Neural progenitor cell (in vitro differentiated cells): ENCODE measurements around the gene PLAAT2. TPM values are rescaled to one million over a fixed set of nuclear protein-coding genes. Genes with fewer than 3 reads are reported as not detected.

Source experiments
- DNase-seq: peaks from one replicate; pipeline ENCODE4 v3.0.0-alpha.2; 2016; ENCODE audit warnings: low spot score
- H2AFZ ChIP-seq: fragments of 200-600 bp; sonication (generic); replicated peaks from 2 replicates; pipeline ENCODE4 v1.6.1; 2016; ENCODE audit warnings: antibody characterized with exemption
- H3F3A ChIP-seq: fragments of 200-600 bp; sonication (generic); 2 replicates; pipeline ENCODE4 v1.6.1; 2016; ENCODE audit warnings: antibody characterized with exemption, low read depth
- H3K27ac ChIP-seq: fragments of 200-600 bp; sonication (generic); 2 replicates; pipeline ENCODE4 v1.5.1; 2016; ENCODE audit warnings: mild to moderate bottlenecking
- H3K27me3 ChIP-seq: fragments of 200-600 bp; sonication (generic); 2 replicates; pipeline ENCODE4 v1.6.1; 2016; ENCODE audit warnings: mild to moderate bottlenecking, moderate library complexity
- H3K36me3 ChIP-seq: fragments of 200-600 bp; sonication (generic); 2 replicates; pipeline ENCODE4 v1.5.1; 2016
- H3K4me1 ChIP-seq: fragments of 200-600 bp; sonication (generic); 2 replicates; pipeline ENCODE4 v1.6.1; 2016; ENCODE audit warnings: mixed run types
- H3K4me2 ChIP-seq: fragments of 200-600 bp; sonication (generic); 2 replicates; pipeline ENCODE4 v1.6.1; 2016
- H3K4me3 ChIP-seq: fragments of 200-600 bp; sonication (generic); 2 replicates; pipeline ENCODE4 v1.5.1; 2016
- H3K79me2 ChIP-seq: fragments of 200-600 bp; sonication (generic); 2 replicates; pipeline ENCODE4 v1.6.1; 2016; ENCODE audit warnings: low read depth
- H3K9ac ChIP-seq: fragments of 200-600 bp; sonication (generic); 2 replicates; pipeline ENCODE4 v1.6.1; 2016
- H3K9me3 ChIP-seq: fragments of 200-600 bp; sonication (generic); 2 replicates; pipeline ENCODE4 v1.5.1; 2016; ENCODE audit warnings: low read depth
- H4K20me1 ChIP-seq: fragments of 200-600 bp; sonication (generic); 2 replicates; pipeline ENCODE4 v1.6.1; 2016; ENCODE audit warnings: low read depth
- H3K27ac Mint-ChIP-seq: 3 replicates; pipeline ENCODE4 v1.8.0; 2021; ENCODE audit warnings: mixed read lengths
- H3K27me3 Mint-ChIP-seq: 2 replicates; pipeline ENCODE4 v1.8.0; 2022; ENCODE audit warnings: low read depth, mild to moderate bottlenecking, inconsistent platforms, moderate library complexity, mixed read lengths; ENCODE audit not compliant: insufficient read depth
- H3K36me3 Mint-ChIP-seq: 3 replicates; pipeline ENCODE4 v1.8.0; 2021; ENCODE audit warnings: mixed read lengths
- H3K4me1 Mint-ChIP-seq: 3 replicates; pipeline ENCODE4 v1.8.0; 2021; ENCODE audit warnings: mixed read lengths
- H3K4me3 Mint-ChIP-seq: 3 replicates; pipeline ENCODE4 v1.8.0; 2021; ENCODE audit warnings: mild to moderate bottlenecking, moderate library complexity, mixed read lengths
- H3K9me3 Mint-ChIP-seq: 3 replicates; pipeline ENCODE4 v1.8.0; 2020; ENCODE audit warnings: mixed read lengths
- EZH2 ChIP-seq: fragments of 200-600 bp; sonication (generic); IDR thresholded peaks from 2 replicates; pipeline ENCODE4 v1.6.1; 2017; ENCODE audit warnings: antibody characterized with exemption, mild to moderate bottlenecking, moderate library complexity
- EZH2phosphoT487 ChIP-seq: fragments of 200-600 bp; sonication (generic); IDR thresholded peaks from 2 replicates; pipeline ENCODE4 v1.6.1; 2017; ENCODE audit warnings: antibody characterized with exemption
- total RNA-seq: library from RNA; depleted of rRNA; stranded (reverse); fragments of >200 nt; gene quantifications from 2 replicates; pipeline ENCODE4 v1.2.3, GENCODE V29; 2015; ENCODE audit warnings: low replicate concordance
- TF ChIP-seq, protein P1 (sequence below): fragments of 200-600 bp; sonication (generic); IDR thresholded peaks from 2 replicates; pipeline ENCODE4 v1.5.1; 2017; ENCODE audit warnings: antibody characterized with exemption, mild to moderate bottlenecking

The PLAAT2 gene
- total RNA-seq, 1 donor from 2014 or later, result not detected

DNA sequence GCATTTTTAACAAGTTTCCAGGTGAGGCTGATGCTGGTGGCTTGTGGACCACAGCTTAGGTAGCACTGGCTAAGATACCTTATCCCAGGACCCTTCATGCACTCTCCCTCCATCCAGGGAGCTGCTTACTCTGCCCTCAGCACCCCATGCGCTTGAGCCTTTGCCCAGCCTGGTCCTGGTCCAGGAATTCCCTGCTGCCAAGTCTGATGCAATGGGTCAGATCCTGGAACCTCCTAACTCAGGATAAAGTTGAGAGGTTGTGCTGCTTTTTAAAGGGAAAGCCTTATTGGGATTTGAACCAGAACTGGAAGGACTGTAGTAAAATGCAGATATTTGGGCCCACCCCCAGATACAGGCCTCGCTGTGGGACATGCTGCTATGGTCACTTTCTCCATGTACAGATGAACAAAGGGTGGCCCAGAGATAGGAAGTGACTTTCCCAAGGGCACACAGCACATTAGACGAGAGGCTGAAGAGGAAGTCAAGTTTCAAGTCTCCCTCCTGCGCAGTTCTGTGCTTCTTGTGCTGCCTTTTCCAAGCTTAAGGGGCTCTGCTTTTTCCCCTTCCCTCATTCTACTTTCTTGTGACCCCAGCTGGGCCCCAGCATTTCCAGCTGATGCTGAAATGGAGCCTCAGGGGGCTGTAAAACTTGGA, 58.1 kb downstream of the PLAAT2 start:
- peaks cover 13% of the 10 kb centered on the region for H3K27me3 Mint-ChIP-seq
- H3K27ac Mint-ChIP-seq, result no peak overlapping the region
- Histone ChIP-seq H3K9me3 (no peaks in the 10 kb centered on the region), H3K4me1 (peaks cover 17% of the 10 kb centered on the region), H2AFZ (no peak overlapping the region), H4K20me1 (no peaks in the 10 kb centered on the region), H3K4me3 (no peak overlapping the region), H3K27me3 (peaks cover 6% of the 10 kb centered on the region), H3K4me2 (no peak overlapping the region), H3F3A (peaks cover 5% of the 10 kb centered on the region), H3K9ac (no peak overlapping the region), H3K79me2 (no peaks in the 10 kb centered on the region), H3K36me3 (no peaks in the 10 kb centered on the region), H3K27ac (no peak overlapping the region)
- TF ChIP-seq EZH2, result no peak
- TF ChIP-seq, protein P1, sequence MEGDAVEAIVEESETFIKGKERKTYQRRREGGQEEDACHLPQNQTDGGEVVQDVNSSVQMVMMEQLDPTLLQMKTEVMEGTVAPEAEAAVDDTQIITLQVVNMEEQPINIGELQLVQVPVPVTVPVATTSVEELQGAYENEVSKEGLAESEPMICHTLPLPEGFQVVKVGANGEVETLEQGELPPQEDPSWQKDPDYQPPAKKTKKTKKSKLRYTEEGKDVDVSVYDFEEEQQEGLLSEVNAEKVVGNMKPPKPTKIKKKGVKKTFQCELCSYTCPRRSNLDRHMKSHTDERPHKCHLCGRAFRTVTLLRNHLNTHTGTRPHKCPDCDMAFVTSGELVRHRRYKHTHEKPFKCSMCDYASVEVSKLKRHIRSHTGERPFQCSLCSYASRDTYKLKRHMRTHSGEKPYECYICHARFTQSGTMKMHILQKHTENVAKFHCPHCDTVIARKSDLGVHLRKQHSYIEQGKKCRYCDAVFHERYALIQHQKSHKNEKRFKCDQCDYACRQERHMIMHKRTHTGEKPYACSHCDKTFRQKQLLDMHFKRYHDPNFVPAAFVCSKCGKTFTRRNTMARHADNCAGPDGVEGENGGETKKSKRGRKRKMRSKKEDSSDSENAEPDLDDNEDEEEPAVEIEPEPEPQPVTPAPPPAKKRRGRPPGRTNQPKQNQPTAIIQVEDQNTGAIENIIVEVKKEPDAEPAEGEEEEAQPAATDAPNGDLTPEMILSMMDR, result no peak
- no peak for TF ChIP-seq EZH2phosphoT487
- no peak overlapping the region for H3K4me3 Mint-ChIP-seq
- DNase-seq, result no peak
- peaks cover 9% of the 10 kb centered on the region for H3K9me3 Mint-ChIP-seq
- no peaks in the 10 kb centered on the region for H3K36me3 Mint-ChIP-seq
- peaks cover 2% of the 10 kb centered on the region for H3K4me1 Mint-ChIP-seq

DNA sequence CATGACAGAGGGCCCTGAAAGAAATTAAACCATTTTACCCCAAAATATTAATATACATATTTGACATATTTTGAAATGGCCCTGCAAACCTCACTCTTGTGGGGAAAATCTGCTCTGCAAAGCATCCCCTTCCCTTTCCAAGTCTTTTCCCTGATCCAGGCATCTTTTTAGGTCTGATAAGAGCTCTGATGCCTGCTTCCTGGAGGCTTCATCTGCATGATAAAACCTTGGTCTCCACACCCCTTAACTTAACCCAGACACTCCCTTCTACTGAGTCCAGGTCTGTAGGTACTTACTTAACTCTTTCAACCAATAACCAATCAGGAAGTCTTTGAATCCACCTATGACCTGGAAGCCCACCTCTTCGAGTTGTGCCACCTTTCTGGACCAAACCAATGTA, 59.1 kb downstream of the PLAAT2 start:
- no peak overlapping the region for H3K4me3 ChIP-seq
- TF ChIP-seq EZH2phosphoT487, result no peak
- no peaks in the 10 kb centered on the region for H3K36me3 Mint-ChIP-seq
- H3K4me2 ChIP-seq, result no peak overlapping the region
- H3K27me3 Mint-ChIP-seq, result peaks cover 12% of the 10 kb centered on the region
- H3F3A ChIP-seq, result peaks cover 9% of the 10 kb centered on the region
- H3K27ac ChIP-seq, result no peak overlapping the region
- no peak overlapping the region for H3K27ac Mint-ChIP-seq
- H3K79me2 ChIP-seq, result no peaks in the 10 kb centered on the region
- no peaks in the 10 kb centered on the region for H4K20me1 ChIP-seq
- no peak overlapping the region for H3K4me3 Mint-ChIP-seq
- peaks cover 2% of the 10 kb centered on the region for H3K4me1 Mint-ChIP-seq
- no peaks in the 10 kb centered on the region for H3K36me3 ChIP-seq
- no peak overlapping the region for H3K9ac ChIP-seq
- no peaks in the 10 kb centered on the region for H3K9me3 ChIP-seq
- DNase-seq, result no peak
- no peak overlapping the region for H2AFZ ChIP-seq
- peaks cover 10% of the 10 kb centered on the region for H3K27me3 ChIP-seq
- peaks cover 17% of the 10 kb centered on the region for H3K9me3 Mint-ChIP-seq
- peaks cover 21% of the 10 kb centered on the region for H3K4me1 ChIP-seq

DNA sequence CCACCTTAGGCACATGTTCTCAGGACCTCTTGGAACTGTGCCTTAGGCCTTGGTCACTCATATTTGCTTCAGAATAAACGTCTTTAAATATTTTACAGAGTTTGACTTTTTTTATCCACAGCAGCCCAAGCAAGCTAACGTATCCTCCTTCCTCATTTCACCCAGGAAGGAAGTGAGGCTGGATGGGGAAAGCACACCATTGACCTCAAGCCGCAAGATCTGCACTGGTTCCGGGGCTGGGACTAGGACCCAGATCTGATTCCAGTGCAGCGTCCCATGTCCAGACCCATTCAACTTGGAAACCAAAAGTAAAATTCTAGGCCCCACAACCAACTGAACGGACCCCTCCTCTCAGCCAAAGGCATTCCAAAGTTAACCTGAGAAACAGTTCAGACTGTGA, 59.7 kb downstream of the PLAAT2 start:
- H3K9me3 ChIP-seq, result no peaks in the 10 kb centered on the region
- no peak overlapping the region for H3K27ac ChIP-seq
- H3K4me1 Mint-ChIP-seq, result peaks cover 2% of the 10 kb centered on the region
- no peaks in the 10 kb centered on the region for H3K36me3 ChIP-seq
- H3K4me1 ChIP-seq, result peaks cover 21% of the 10 kb centered on the region
- no peak overlapping the region for H3K4me2 ChIP-seq
- H3K27me3 Mint-ChIP-seq, result peaks cover 12% of the 10 kb centered on the region
- H4K20me1 ChIP-seq, result no peaks in the 10 kb centered on the region
- H2AFZ ChIP-seq, result no peak overlapping the region
- H3K9ac ChIP-seq, result no peak overlapping the region
- peaks cover 21% of the 10 kb centered on the region for H3K9me3 Mint-ChIP-seq
- no peak overlapping the region for H3K4me3 ChIP-seq
- H3K27me3 ChIP-seq, result peaks cover 10% of the 10 kb centered on the region
- H3F3A ChIP-seq, result peaks cover 9% of the 10 kb centered on the region
- no peak overlapping the region for H3K4me3 Mint-ChIP-seq
- H3K36me3 Mint-ChIP-seq, result no peaks in the 10 kb centered on the region
- H3K27ac Mint-ChIP-seq, result peak overlapping the region; percentile 51
- no peak for DNase-seq
- TF ChIP-seq EZH2 (no peak), EZH2phosphoT487 (no peak)
- TF ChIP-seq, protein P1, result no peak
- no peaks in the 10 kb centered on the region for H3K79me2 ChIP-seq

Other genes starting within 250 kb of the PLAAT2 start
- not detected in 2 replicates for gene SLC22A9, start 193.6 kb downstream of the PLAAT2 start, total RNA-seq
- 0.77 TPM in 1 of 2 replicates, not detected in the other for gene PLAAT5, start 72.2 kb downstream of the PLAAT2 start, total RNA-seq
- not detected in 2 replicates for gene LGALS12, start 57.3 kb downstream of the PLAAT2 start, total RNA-seq
- gene PLAAT4, start 26.6 kb downstream of the PLAAT2 start, total RNA-seq, result not detected in 2 replicates
- gene PLAAT3, start 51.1 kb upstream of the PLAAT2 start, total RNA-seq, result 4.6 and 8.0 TPM in 2 replicates
- gene ATL3, start 108.0 kb upstream of the PLAAT2 start, total RNA-seq, result 18.5 and 19.5 TPM in 2 replicates
- gene RTN3, start 118.1 kb upstream of the PLAAT2 start, total RNA-seq, result 279 and 281 TPM in 2 replicates
- 22.5 and 42.6 TPM in 2 replicates for gene ZFTA, start 205.4 kb upstream of the PLAAT2 start, total RNA-seq